ENCODE measurements around the gene SMPD3. TPM values are rescaled to one million over a fixed set of nuclear protein-coding genes. Genes with fewer than 3 reads are reported as not detected.

Gene SMPD3
- polyA plus RNA-seq, 2 of the 4 experiments (the other 2 are of a cell fraction), result 0.04 to 0.13 TPM

- TF ChIP-seq CHD4 (IDR thresholded peaks at IDR 0.05; ENCODE audit: borderline replicate concordance) (no peak), EHF (CRISPR knock-in tag; IDR thresholded peaks at IDR 0.05) (no peak), RARB (CRISPR knock-in tag; IDR thresholded peaks at IDR 0.05) (no peak)
Measured at GRCh38 chr16:68324780-68325357, 123.4 kb downstream of the SMPD3 start (continued).

GRCh38 chr16:68324336-68324735 lies 124.0 kb downstream of the SMPD3 start:
- TF ChIP-seq, protein P1, sequence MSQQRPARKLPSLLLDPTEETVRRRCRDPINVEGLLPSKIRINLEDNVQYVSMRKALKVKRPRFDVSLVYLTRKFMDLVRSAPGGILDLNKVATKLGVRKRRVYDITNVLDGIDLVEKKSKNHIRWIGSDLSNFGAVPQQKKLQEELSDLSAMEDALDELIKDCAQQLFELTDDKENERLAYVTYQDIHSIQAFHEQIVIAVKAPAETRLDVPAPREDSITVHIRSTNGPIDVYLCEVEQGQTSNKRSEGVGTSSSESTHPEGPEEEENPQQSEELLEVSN (IDR thresholded peaks at IDR 0.05; ENCODE audit: borderline replicate concordance, low read depth), result no peak
- TF ChIP-seq POLR2AphosphoS2 (conservative IDR thresholded peaks at IDR 0.05; ENCODE audit: low read length) (no peak), ELK1 (IDR thresholded peaks at IDR 0.05; ENCODE audit: low read depth, low read length) (no peak), RARB (CRISPR knock-in tag; IDR thresholded peaks at IDR 0.05) (no peak), CBX8 (IDR thresholded peaks at IDR 0.05) (no peak), EP300 (IDR thresholded peaks at IDR 0.05) (no peak), MAFK (IDR thresholded peaks at IDR 0.05; ENCODE audit: partially characterized antibody) (no peak), FOSL2 (IDR thresholded peaks at IDR 0.05) (no peak), FOSL2 (CRISPR knock-in tag; IDR thresholded peaks at IDR 0.05) (no peak)
- TF ChIP-seq, protein P2, sequence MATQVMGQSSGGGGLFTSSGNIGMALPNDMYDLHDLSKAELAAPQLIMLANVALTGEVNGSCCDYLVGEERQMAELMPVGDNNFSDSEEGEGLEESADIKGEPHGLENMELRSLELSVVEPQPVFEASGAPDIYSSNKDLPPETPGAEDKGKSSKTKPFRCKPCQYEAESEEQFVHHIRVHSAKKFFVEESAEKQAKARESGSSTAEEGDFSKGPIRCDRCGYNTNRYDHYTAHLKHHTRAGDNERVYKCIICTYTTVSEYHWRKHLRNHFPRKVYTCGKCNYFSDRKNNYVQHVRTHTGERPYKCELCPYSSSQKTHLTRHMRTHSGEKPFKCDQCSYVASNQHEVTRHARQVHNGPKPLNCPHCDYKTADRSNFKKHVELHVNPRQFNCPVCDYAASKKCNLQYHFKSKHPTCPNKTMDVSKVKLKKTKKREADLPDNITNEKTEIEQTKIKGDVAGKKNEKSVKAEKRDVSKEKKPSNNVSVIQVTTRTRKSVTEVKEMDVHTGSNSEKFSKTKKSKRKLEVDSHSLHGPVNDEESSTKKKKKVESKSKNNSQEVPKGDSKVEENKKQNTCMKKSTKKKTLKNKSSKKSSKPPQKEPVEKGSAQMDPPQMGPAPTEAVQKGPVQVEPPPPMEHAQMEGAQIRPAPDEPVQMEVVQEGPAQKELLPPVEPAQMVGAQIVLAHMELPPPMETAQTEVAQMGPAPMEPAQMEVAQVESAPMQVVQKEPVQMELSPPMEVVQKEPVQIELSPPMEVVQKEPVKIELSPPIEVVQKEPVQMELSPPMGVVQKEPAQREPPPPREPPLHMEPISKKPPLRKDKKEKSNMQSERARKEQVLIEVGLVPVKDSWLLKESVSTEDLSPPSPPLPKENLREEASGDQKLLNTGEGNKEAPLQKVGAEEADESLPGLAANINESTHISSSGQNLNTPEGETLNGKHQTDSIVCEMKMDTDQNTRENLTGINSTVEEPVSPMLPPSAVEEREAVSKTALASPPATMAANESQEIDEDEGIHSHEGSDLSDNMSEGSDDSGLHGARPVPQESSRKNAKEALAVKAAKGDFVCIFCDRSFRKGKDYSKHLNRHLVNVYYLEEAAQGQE (IDR thresholded peaks at IDR 0.05), result no peak
- peaks cover 5% of the 10 kb centered on the region; the same call in 1 of the 3 replicates for H3K4me1 ChIP-seq
- ChIA-PET POLR2A (interaction anchor here (1.0 to 2.9 kb wide), 4 partner anchors 13 to 87 kb away, joined by 3 to 9 read pairs (median 3); partner anchors contain the start of genes PRMT7 and SLC7A6OS), CTCF (interaction anchor here (0.6 to 19.3 kb wide), 5 partner anchors 11 to 744 kb away, joined by 3 to 335 read pairs (median 3); partner anchors contain the start of genes PLA2G15 and SLC7A6)
- no peak for FAIRE-seq
- no peaks in the 10 kb centered on the region for H3K9me3 ChIP-seq
- no peak overlapping the region for H3K4me3 ChIP-seq
- no peak for ATAC-seq
- no peak overlapping the region for H3K27ac ChIP-seq
- H3K4me2 ChIP-seq, result no peak overlapping the region
- DNase-seq (ENCODE audit: low read depth in 1 of 2, low spot score in 1 of 2), result no peak
- WGBS (ENCODE audit: missing lambda C conversion rate), result 90% methylated on average over 5 of the region's 5 CpGs

DNA sequence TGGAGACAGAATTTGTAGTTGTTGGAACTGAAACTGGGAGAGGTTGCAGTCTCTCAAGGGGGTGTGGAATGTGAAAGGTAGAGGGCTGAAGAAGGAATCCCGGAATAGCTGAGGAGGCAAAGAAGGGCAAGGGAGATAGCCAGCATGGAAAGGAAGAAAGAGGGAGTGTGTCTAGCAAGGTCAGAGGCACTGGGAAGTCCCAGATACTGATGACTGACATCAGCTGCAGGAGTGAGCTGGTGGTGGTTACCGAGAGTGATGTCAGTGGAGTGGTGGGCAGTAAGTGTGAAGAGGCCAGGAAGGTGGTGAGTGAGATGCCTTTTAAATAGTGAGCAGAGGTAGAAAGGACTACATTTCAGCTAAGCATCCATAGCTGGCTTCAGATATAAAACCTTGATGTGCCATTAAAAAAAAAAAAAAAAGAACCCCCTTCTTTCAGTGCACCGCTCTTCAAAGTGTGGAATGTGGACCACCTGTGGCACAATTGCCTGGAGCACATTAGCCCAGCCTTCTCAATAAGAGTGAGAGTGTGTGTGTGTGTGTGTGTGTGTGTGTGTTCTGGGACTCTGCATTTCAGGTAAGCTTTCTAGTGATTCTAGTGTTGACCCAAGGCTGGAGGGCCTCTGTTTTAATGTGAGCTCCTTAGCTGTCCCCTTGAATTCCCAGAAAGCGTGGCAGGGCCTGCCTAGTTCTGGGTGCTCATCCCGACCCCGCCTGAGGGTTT lies 129.0 kb downstream of the SMPD3 start:
- ChIA-PET POLR2A (interaction anchor here (1.0 kb wide), 1 partner anchor 9 kb away, joined by 8 read pairs; the partner anchor contains the start of genes PRMT7 and SLC7A6OS), CTCF (interaction anchor here (0.9 to 19.3 kb wide), 4 partner anchors 8 to 59 kb away, joined by 3 to 335 read pairs (median 19); partner anchors contain the start of genes PRMT7, SLC7A6 and SLC7A6OS)
- Histone ChIP-seq H3K9me3 (no peaks in the 10 kb centered on the region), H3K4me2 (no peak overlapping the region), H3K4me3 (no peak overlapping the region), H3K4me1 (no peaks in the 10 kb centered on the region), H3K27ac (no peak overlapping the region)
- ATAC-seq, result no peak
- DNase-seq (ENCODE audit: low read depth in 1 of 2, low spot score in 1 of 2), result no peak
- WGBS (ENCODE audit: missing lambda C conversion rate), result 94% methylated on average over 6 of the region's 6 CpGs
- FAIRE-seq, result no peak
- TF ChIP-seq MYC (IDR thresholded peaks at IDR 0.05; ENCODE audit: borderline replicate concordance, low read length) (no peak), ESRRA (IDR thresholded peaks at IDR 0.05; ENCODE audit: borderline replicate concordance, low read length) (no peak), ELK1 (IDR thresholded peaks at IDR 0.05; ENCODE audit: low read depth, low read length) (no peak), HOXB13 (CRISPR knock-in tag; IDR thresholded peaks at IDR 0.05; ENCODE audit: low read depth) (no peak), HES2 (IDR thresholded peaks at IDR 0.05) (no peak), TFCP2L1 (CRISPR knock-in tag; IDR thresholded peaks at IDR 0.05) (no peak)
- TF ChIP-seq, protein P2 (IDR thresholded peaks at IDR 0.05), result no peak
